ENCODE measurements around the gene UBE4B. TPM values are rescaled to one million over a fixed set of nuclear protein-coding genes. Genes with fewer than 3 reads are reported as not detected.

The UBE4B gene
- total RNA-seq, 1 donor from 2014 or later, result 54.8 TPM

DNA sequence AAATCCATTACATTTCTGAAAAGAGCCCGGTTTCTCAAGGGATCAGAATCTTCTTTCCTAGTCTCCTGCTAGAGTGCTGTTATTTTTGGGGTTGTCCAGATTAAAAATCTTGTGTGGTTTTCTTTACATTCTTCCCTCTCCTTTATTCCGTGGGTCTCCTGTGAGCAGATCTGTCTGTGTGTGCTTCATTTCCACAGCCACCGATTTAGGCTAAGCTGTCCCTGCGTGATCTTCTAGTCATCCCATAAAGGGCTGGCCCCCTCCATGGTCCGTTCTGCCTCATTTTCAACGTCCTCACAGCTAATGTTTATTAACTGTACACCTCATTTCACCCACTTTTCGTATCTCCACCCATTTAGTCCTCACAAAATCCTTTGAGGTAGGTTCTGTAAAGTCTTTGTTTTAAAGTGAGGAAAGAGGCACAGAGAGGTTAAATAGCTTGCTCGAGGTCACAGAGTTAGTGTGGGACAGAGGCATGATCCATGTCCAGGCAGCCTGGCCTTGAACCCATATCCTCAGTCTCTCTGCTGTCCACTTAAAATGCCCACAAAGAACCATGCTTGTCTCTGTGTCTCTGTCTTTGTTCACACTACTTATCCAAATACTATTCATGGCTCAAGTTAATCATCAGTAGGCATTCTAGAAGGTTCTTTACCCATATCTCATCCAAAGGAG, 139.4 kb downstream of the UBE4B start:
- Mint-ChIP-seq H3K36me3 (ENCODE audit: low read depth, unreplicated experiment) (peaks cover 34% of the 10 kb centered on the region), H3K27ac (ENCODE audit: unreplicated experiment) (peak overlapping the region; percentile 55)

GRCh38 chr1:10173582-10173981, 140.8 kb downstream of the UBE4B start:
- H3K4me3 Mint-ChIP-seq (ENCODE audit: unreplicated experiment), result no peak overlapping the region
- H3K27me3 Mint-ChIP-seq (ENCODE audit: unreplicated experiment), result peaks cover 2% of the 10 kb centered on the region
- no peaks in the 10 kb centered on the region for H3K4me1 Mint-ChIP-seq (ENCODE audit: unreplicated experiment)
- no peak overlapping the region for H3K27ac Mint-ChIP-seq (ENCODE audit: unreplicated experiment)
- peaks cover 31% of the 10 kb centered on the region for H3K36me3 Mint-ChIP-seq (ENCODE audit: low read depth, unreplicated experiment)
- no peaks in the 10 kb centered on the region for H3K9me3 Mint-ChIP-seq (ENCODE audit: unreplicated experiment)
- TF ChIP-seq, protein P1, sequence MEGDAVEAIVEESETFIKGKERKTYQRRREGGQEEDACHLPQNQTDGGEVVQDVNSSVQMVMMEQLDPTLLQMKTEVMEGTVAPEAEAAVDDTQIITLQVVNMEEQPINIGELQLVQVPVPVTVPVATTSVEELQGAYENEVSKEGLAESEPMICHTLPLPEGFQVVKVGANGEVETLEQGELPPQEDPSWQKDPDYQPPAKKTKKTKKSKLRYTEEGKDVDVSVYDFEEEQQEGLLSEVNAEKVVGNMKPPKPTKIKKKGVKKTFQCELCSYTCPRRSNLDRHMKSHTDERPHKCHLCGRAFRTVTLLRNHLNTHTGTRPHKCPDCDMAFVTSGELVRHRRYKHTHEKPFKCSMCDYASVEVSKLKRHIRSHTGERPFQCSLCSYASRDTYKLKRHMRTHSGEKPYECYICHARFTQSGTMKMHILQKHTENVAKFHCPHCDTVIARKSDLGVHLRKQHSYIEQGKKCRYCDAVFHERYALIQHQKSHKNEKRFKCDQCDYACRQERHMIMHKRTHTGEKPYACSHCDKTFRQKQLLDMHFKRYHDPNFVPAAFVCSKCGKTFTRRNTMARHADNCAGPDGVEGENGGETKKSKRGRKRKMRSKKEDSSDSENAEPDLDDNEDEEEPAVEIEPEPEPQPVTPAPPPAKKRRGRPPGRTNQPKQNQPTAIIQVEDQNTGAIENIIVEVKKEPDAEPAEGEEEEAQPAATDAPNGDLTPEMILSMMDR (IDR thresholded peaks at IDR 0.05; ENCODE audit: unreplicated experiment), result no peak
- DNase-seq (ENCODE audit: low spot score), result no peak

More for the DNA sequence above, 139.4 kb downstream of the UBE4B start:
- no peak for DNase-seq (ENCODE audit: low spot score)
- Mint-ChIP-seq H3K4me3 (ENCODE audit: unreplicated experiment) (no peak overlapping the region), H3K27me3 (ENCODE audit: unreplicated experiment) (peaks cover 2% of the 10 kb centered on the region), H3K9me3 (ENCODE audit: unreplicated experiment) (no peaks in the 10 kb centered on the region), H3K4me1 (ENCODE audit: unreplicated experiment) (no peaks in the 10 kb centered on the region)
- TF ChIP-seq, protein P1 (IDR thresholded peaks at IDR 0.05; ENCODE audit: unreplicated experiment), result no peak

- TF ChIP-seq, protein P1 (IDR thresholded peaks at IDR 0.05; ENCODE audit: unreplicated experiment), result no peak
- no peak overlapping the region for H3K27ac Mint-ChIP-seq (ENCODE audit: unreplicated experiment)
- H3K9me3 Mint-ChIP-seq (ENCODE audit: unreplicated experiment), result no peaks in the 10 kb centered on the region
Observed at GRCh38 chr1:10177876-10178275, 145.1 kb downstream of the UBE4B start.

GRCh38 chr1:10178597-10179405, 146.0 kb downstream of the UBE4B start:
- DNase-seq (ENCODE audit: low spot score), result no peak
- peak overlapping the region; percentile 37 for H3K4me3 Mint-ChIP-seq (ENCODE audit: unreplicated experiment)
- peaks cover 30% of the 10 kb centered on the region for H3K36me3 Mint-ChIP-seq (ENCODE audit: low read depth, unreplicated experiment)
- TF ChIP-seq, protein P1 (IDR thresholded peaks at IDR 0.05; ENCODE audit: unreplicated experiment), result no peak
- no peaks in the 10 kb centered on the region for H3K27me3 Mint-ChIP-seq (ENCODE audit: unreplicated experiment)
- H3K4me1 Mint-ChIP-seq (ENCODE audit: unreplicated experiment), result peaks cover 3% of the 10 kb centered on the region
- H3K9me3 Mint-ChIP-seq (ENCODE audit: unreplicated experiment), result no peaks in the 10 kb centered on the region
- H3K27ac Mint-ChIP-seq (ENCODE audit: unreplicated experiment), result no peak overlapping the region

More at GRCh38 chr1:10177876-10178275, 145.1 kb downstream of the UBE4B start:
- Mint-ChIP-seq H3K4me3 (ENCODE audit: unreplicated experiment) (no peak overlapping the region), H3K36me3 (ENCODE audit: low read depth, unreplicated experiment) (peaks cover 30% of the 10 kb centered on the region), H3K4me1 (ENCODE audit: unreplicated experiment) (peaks cover 3% of the 10 kb centered on the region), H3K27me3 (ENCODE audit: unreplicated experiment) (no peaks in the 10 kb centered on the region)
- DNase-seq (ENCODE audit: low spot score), result no peak
